ENCODE results near the gene PRRT4. TPM values are rescaled to one million over a fixed set of nuclear protein-coding genes. Genes with fewer than 3 reads are reported as not detected.
A peak's percentile ranks its signal among the peaks of the same experiment; 100 is the strongest.

The PRRT4 gene
- total RNA-seq, 1 donor from 2014 or later: 1.2 TPM

DNA sequence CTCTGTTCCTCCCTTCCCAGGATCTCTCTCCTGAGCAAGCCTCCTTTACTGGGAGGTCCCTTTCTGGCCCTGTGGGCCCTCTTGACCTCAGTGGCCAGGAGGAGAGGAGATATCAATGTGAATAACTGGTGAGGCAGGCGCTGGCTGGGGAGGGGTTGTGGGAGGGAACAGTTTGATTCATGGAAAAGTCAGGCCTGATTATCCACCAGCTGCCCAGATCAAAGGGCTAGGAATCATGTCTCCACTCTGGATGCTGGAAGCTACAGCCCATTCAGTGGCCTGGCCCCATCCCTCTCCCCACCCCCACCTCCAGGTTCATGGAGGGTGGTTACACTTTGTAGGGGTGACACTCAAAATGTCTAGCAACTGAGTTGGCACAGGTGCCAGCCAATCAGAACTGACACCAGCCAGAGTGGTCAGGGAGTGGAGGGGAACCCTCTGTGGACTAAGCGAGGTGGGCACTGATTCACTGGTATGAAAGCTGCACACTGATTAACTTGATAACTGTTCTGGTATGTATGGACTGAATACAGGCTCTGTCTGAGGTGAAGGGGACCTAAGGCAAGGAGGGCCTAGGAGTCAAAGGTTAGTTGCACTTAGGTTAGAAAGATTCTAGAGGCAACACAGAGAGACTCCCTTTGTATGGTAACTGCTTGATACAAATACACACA lies 4.8 kb downstream of the PRRT4 start:
- DNase-seq (no peak), ATAC-seq (ENCODE audit: poor library complexity) (no peak)
- intact Hi-C loops (cut with DNase I): no loop called here

DNA sequence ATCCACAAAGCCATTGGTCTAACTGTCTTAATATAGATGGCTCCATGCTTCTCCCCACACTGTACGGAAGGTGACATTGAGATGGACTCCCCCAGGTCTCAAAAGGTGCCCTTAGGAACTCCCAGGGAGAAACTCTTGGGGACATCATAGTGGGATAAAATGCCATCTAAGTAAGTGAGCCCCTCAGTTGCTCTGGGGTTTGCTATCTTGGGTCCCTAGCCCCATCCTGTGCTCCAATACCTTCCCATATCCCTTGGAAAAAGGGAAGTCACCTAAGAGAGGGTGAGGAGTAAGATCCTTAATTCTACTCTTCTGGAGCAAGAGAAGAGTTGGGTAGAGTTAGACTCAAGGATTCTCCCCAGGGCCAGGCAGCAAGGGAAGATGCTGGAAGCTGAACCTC lies 7.9 kb downstream of the PRRT4 start:
- ATAC-seq (ENCODE audit: poor library complexity) (no peak), DNase-seq (no peak)
- intact Hi-C loops (cut with DNase I): no loop called here

GRCh38 chr7:128353189-128353588 lies 8.3 kb downstream of the PRRT4 start:
- no peak for ATAC-seq (ENCODE audit: poor library complexity)
- intact Hi-C loops (cut with DNase I): no loop called here
- no peak for DNase-seq

DNA sequence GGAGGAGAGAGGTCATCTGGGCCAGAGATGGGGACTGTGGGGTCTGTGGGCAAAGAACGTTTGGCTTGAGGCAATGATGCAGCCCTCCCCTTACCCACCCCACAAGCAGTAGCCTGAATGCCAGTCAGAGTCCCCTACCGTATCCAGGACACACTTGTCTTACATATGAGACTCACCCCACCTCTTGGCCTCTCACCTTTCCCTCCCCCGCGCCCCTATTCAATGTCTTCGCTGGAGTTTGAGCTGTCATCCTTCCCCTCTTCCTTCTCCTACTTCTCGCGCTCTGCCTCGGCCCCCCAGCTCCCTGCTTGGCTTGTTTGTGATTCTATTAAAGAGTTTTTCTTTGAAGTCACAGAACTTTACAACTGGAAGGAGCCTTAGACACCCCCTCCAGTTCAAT lies 8.9 kb downstream of the PRRT4 start:
- intact Hi-C loops (cut with DNase I): no loop called here
- ATAC-seq (ENCODE audit: poor library complexity) (no peak), DNase-seq (no peak)

GRCh38 chr7:128352153-128352537 lies 9.3 kb downstream of the PRRT4 start:
- intact Hi-C loops (cut with DNase I): no loop called here
- peak; percentile 63 for ATAC-seq (ENCODE audit: poor library complexity)
- peak; percentile 79 for DNase-seq

GRCh38 chr7:128351296-128352152 lies 10.0 kb downstream of the PRRT4 start:
- ATAC-seq (ENCODE audit: poor library complexity) (peak; percentile 28), DNase-seq (no peak)
- intact Hi-C loops (cut with DNase I): no loop called here

DNA sequence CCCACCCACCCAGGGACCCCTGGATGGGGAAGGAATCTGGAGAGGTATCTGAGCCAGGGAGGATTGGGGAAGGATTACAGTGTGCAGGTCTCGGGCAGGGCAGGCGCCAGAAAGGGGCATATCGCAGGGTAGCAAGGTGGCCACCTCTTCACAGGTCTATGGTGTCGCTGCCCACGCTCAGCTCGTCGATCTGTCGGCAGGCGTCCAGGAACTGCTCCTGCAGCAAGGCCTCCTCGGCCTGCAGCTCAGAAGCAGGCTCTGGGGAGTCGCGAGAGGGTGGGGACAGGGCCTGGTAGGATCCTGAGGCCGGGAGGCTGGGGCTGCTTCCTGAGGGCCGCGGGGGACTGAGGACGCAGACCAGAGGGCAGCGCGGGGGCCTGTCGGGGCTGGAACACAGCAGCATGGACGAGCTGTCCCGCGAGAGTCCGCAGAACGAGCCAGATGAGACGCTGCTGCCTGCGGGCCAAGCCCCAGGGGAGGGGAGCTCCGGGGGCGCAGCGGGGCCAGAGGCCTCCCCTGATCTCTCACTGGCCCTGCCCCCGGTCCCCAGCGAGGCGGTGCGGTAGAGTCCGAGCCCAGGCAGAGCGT lies 10.7 kb downstream of the PRRT4 start:
- intact Hi-C loops (cut with DNase I): no loop called here
- DNase-seq (no peak), ATAC-seq (ENCODE audit: poor library complexity) (no peak)

- no peak for ATAC-seq (ENCODE audit: poor library complexity)
- intact Hi-C loops (cut with DNase I): loop anchor here (2.0 kb wide), 1 partner anchor 37 kb away; no protein-coding TSS in a partner anchor
- DNase-seq: no peak
Measured at GRCh38 chr7:128349466-128349825, 12.0 kb downstream of the PRRT4 start.

- DNase-seq (peak; percentile 71), ATAC-seq (ENCODE audit: poor library complexity) (peak; percentile 32)
- intact Hi-C loops (cut with DNase I): loop anchor here (2.0 kb wide), 1 partner anchor 39 kb away; no protein-coding TSS in a partner anchor
Measured at GRCh38 chr7:128347647-128348097, 13.8 kb downstream of the PRRT4 start.

DNA sequence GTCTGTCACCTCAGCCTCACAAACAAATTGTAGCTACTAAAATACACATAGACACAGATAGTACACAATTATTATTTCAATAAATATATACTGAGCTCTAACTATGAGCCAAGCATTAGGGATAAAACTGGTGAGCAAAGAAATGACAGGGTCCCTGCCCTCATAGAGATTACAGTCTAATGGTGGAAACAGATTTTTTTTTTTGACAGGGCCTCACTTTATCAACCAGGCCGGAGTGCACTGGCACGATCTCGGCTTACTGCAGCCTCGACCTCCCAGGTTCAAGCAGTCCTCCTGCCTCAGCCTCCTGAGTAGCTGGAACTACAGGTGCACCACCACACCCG lies 17.1 kb downstream of the PRRT4 start:
- no peak for ATAC-seq (ENCODE audit: poor library complexity)

DNA sequence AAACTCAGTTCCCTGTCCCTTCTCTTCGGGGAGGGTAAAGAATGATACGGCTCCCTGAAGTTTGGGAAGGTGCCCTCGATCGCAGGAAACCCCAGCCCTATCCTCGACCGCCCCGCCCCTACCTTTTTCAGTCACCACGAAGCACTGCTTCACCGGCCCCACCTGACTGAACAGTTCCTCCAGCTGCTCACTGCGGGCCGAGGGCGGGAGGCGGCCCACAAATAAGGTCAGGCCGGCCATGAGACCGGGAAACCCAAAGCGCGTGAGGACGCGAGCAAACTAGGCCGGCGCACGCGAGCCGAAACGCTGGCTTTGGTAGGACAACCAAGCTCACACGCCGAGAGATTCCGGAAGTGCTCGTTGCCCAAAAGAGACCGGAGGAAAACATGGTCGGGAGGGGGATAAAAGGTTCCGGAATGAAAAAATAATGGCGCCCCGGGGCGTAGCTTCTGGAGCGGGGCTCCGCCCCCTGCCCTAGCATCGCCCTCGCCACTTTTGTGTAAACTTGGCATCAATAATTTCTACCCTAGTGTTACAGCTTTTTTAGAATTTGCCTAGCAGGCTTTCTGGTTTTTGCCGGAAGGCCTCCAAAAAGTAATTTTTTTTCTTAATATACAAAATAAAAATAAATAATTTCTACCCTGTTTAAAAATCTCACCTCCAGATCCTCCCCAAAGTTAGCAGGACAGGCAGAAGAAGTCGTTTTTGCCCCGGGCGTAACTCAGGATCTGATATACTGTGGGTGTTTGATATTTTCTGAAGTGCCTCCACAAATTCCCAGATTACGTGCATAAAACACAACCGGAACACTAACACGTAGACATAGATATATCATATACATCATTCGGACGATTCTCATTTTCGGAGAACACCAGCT lies 17.7 kb downstream of the PRRT4 start, which contains the start of gene RBM28:
RBM28 (minus strand) TSS at position 355 of the 877 bp plus-strand sequence; CDS start at position 240, 115 bp downstream.
- peak; percentile 95 for ATAC-seq (ENCODE audit: poor library complexity)
- intact Hi-C loops (cut with DNase I): no loop called here
- peak; percentile 90 for DNase-seq

More for the DNA sequence above, 17.1 kb downstream of the PRRT4 start:
- intact Hi-C loops (cut with DNase I): no loop called here
- no peak for DNase-seq

- DNase-seq (no peak), ATAC-seq (ENCODE audit: poor library complexity) (no peak)
- intact Hi-C loops (cut with DNase I): no loop called here
Measured at GRCh38 chr7:128341733-128342132, 19.8 kb downstream of the PRRT4 start.

GRCh38 chr7:128335730-128336129 lies 25.8 kb downstream of the PRRT4 start:
- intact Hi-C loops (cut with DNase I): no loop called here
- ATAC-seq (ENCODE audit: poor library complexity) (no peak), DNase-seq (no peak)

- DNase-seq (no peak), ATAC-seq (ENCODE audit: poor library complexity) (no peak)
- intact Hi-C loops (cut with DNase I): no loop called here
Measured at GRCh38 chr7:128324368-128324680, 37.2 kb downstream of the PRRT4 start.

DNA sequence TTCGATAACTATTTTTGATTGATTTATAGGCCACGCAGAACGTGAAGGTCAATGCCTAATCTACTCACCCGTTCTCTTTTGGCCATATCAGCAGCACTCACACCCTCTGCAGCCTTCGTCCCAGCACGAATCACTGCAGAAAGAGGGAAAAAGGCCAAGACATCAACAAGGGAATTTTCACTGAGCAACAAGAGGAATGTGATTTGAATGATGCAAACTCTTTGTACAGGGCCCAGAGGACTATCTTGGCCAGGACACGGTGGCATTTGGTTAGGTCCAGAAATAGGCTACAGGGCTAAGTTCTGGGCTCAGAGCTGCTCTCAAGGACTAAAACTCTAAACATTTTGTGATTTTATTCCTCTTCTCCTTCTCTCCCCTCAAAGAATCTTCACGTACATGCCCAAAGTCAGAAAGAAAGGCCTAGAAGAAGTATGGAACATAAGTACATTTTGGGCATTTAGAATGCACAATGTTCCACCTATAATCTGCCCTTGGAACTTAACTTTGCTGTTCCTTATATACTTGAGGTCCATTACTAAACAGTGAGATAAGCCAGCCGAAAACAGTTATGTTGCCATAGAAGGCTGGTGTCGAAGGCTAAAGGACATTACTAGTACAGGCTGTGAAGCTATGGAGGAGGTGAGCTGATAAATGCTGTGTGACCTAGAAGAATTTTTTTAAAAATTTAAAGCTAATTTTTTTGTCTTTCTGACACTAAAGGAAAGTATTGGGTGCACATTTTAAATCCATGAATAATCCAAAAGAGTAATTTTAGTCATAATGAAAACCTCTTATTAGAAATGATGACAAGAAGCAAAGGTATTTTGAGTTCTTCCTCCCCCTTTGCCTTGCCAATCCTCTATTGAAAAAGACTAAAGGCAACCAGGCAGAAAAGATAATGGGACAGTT lies 37.8 kb downstream of the PRRT4 start:
- DNase-seq (peak; percentile 52), ATAC-seq (ENCODE audit: poor library complexity) (peak; percentile 86)
- intact Hi-C loops (cut with DNase I): no loop called here

DNA sequence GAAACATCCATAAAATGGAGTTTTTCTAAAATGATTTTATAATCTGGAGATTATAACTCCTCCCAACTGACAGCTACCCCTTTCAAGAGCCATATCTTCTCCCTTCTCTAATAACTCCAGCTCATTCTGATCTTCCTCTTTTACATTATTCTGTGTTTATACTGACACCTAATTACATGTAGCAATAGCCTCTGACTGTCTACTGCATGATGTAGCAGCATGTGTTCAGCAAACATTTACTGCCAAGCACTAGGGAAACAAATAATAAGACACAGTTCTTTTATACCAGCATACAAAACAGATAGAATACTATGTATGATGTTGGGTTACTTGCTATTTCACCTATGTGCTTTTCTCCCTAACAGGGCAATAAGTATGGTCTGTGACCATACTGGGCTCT lies 38.5 kb downstream of the PRRT4 start:
- ATAC-seq (ENCODE audit: poor library complexity) (peak; percentile 23), DNase-seq (no peak)
- intact Hi-C loops (cut with DNase I): no loop called here

DNA sequence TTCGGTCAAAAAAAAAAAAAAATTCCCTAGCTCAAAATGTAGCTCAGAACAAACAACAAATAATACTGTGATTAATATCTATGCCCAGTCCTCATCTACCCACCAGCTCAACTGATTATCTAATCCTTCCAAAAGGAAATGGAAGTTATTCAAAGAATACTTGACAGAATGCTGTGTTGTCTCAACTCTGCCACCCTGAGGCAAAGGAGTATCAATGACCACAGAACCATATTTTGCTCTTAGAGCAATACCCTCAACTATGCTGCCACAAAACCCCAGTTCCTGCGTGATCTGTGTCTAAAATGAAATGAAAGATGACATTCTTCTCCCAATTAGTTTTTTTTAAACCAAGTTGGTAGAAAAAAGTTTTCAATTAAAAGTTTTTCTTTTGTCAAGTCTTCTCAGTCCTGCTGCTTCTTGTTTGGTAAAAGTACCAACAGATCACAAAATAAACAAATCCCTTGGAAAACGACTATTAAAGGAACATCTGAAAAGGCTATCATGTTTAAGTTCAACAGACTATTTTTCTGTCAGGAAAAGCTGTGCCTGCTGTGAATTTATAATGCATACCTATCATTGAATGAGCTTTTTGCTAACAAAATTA lies 39.3 kb downstream of the PRRT4 start:
- peak; percentile 51 for ATAC-seq (ENCODE audit: poor library complexity)
- no peak for DNase-seq
- intact Hi-C loops (cut with DNase I): no loop called here

DNA sequence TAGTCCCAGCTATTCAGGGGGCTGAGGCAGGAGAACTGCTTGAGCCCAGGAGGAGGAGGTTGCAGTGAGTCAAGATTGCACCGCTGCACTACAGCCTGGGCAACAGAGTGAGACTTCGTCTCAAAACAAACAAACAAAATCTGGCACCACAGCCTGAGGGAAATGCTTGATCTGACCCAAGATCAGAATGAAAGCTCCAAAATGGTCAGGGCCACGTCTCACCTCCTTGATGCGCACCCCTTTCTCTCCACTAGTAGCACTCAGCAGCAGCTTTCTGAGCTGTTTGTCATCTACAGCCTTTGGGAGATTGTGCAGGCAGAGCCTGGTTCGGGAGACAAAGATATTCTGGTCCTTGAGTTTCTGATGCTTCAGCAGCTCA lies 40.5 kb downstream of the PRRT4 start:
- ATAC-seq (ENCODE audit: poor library complexity) (no peak), DNase-seq (no peak)
- intact Hi-C loops (cut with DNase I): no loop called here
